ENCODE results near the gene CARD9.

DNA sequence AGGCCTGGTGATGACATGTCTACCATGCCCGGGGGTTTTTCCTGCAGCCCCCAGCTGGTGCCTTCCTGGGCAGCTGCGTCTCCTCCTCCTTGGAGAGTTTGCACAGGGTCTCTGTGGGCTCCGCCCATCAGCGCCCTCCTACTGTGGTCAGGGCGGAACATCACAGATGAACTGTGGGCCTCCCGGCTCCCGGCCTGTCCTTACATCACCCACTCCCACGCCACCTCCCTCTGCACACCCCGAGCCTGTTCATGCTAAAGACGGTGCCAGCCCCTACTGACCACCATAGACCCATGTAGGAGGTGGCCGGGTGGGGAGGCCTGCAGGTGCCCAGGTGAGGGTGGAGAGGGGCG, 33.5 kb downstream of the CARD9 start:
- no peak for TF ChIP-seq ELF4 (IDR thresholded peaks at IDR 0.05)
- TF ChIP-seq ZNF384 (IDR thresholded peaks at IDR 0.05): no peak
- no peak for TF ChIP-seq SUZ12 (IDR thresholded peaks at IDR 0.05)
- no peak for TF ChIP-seq FOXM1 (IDR thresholded peaks at IDR 0.05; ENCODE audit: borderline replicate concordance)

Measured in HEK293T (cell line).